Thyroid gland (tissue), 4 donors: ENCODE measurements around the gene SNRPA1. TPM values are rescaled to one million over a fixed set of nuclear protein-coding genes. Genes with fewer than 3 reads are reported as not detected.
A peak's percentile ranks its signal among the peaks of the same experiment; 100 is the strongest.

Experiments
- DNase-seq, 2 donors: peaks; one replicate each; pipeline ENCODE4 v3.0.0-alpha.2; 2019
- H3K27ac ChIP-seq, 3 donors: fragments of 200-600 bp; sonication (generic); 1 replicate in 2 of 3; 2 replicates in 1 of 3; pipeline ENCODE4 v1.5.1; 2016 to 2019; ENCODE audit warnings: mild to moderate bottlenecking in 1 of 3, moderate library complexity in 1 of 3
- H3K27me3 ChIP-seq: fragments of 200-600 bp; sonication (generic); one replicate; pipeline ENCODE4 v1.5.1; 2019
- H3K36me3 ChIP-seq, 2 donors: fragments of 200-600 bp; sonication (generic); one replicate each; pipeline ENCODE4 v1.5.1; 2016 to 2019
- H3K4me1 ChIP-seq, 2 donors: fragments of 200-600 bp; sonication (generic); one replicate each; pipeline ENCODE4 v1.5.1; 2017 to 2019
- H3K4me3 ChIP-seq, 3 donors: fragments of 200-600 bp; sonication (generic); replicated peaks in 1 of 3; 1 replicate in 2 of 3; 2 replicates in 1 of 3; pipeline ENCODE4 v1.5.1; 2016; ENCODE audit warnings: mild to moderate bottlenecking in 1 of 3
- H3K9me3 ChIP-seq: fragments of 200-600 bp; sonication (generic); one replicate; pipeline ENCODE4 v1.5.1; 2017
- CTCF ChIP-seq, 6 experiments: fragments of 200-600 bp in 3 of 6; fragments of 450-650 bp in 3 of 6; sonication (generic) in 3 of 6; IDR thresholded peaks; one replicate each; pipeline ENCODE4 v1.5.1; 2016 to 2019; ENCODE audit warnings: antibody characterized with exemption in 6 of 6, mild to moderate bottlenecking in 2 of 6, inconsistent platforms in 1 of 6, moderate library complexity in 1 of 6
- POLR2A ChIP-seq, 2 donors: fragments of 450-650 bp; IDR thresholded peaks; one replicate each; pipeline ENCODE4 v1.6.1; 2017; ENCODE audit warnings: antibody characterized with exemption in 2 of 2, mild to moderate bottlenecking in 2 of 2, moderate library complexity in 1 of 2
- WGBS, 2 donors: methylation state at CpG; one replicate each; pipeline ENCODE4 v1.1.5; 2017; 5-methylcytosine and 5-hydroxymethylcytosine counted together
- intact Hi-C: fragments of 100-400 bp; cut with DNase I; formaldehyde crosslinking; loops from one replicate; pipeline ENCODE4 v1.15.1; 2023
- total RNA-seq, 4 donors: library from RNA; depleted of rRNA; stranded (reverse); fragments of >200 nt; gene quantifications; one replicate each; pipeline ENCODE4 v1.2.3, GENCODE V29; 2016

The SNRPA1 gene
- total RNA-seq, 4 donors from 2014 or later = 34.8 to 111 (median 71.1) TPM

- H3K27ac ChIP-seq = no peak overlapping the region
- peaks cover 31 to 49% of the 10 kb centered on the region in 2 donors for H3K4me1 ChIP-seq
- no peaks in the 10 kb centered on the region for H3K36me3 ChIP-seq
- no peaks in the 10 kb centered on the region for H3K9me3 ChIP-seq
- no peak for TF ChIP-seq POLR2A (IDR thresholded peaks at IDR 0.05)
- TF ChIP-seq CTCF (IDR thresholded peaks at IDR 0.05) = no peak
- no peak overlapping the region for H3K4me3 ChIP-seq
- no peaks in the 10 kb centered on the region for H3K27me3 ChIP-seq
- WGBS, 2 donors = 84 to 86% methylated on average over 14 of the region's 14 CpGs
- intact Hi-C loops = no loop called here
- no peak for DNase-seq
Observed at GRCh38 chr15:101244889-101245668, 50.0 kb downstream of the SNRPA1 start.

GRCh38 chr15:101244036-101244781 is 50.8 kb downstream of the SNRPA1 start:
- Histone ChIP-seq H3K4me1 (peaks cover 31 to 42% of the 10 kb centered on the region in 2 donors), H3K4me3 (no peak overlapping the region), H3K27ac (no peak overlapping the region), H3K27me3 (no peaks in the 10 kb centered on the region), H3K36me3 (no peaks in the 10 kb centered on the region), H3K9me3 (no peaks in the 10 kb centered on the region)
- intact Hi-C loops = no loop called here
- 66 to 75% methylated on average over 7 of the region's 7 CpGs for WGBS, 2 donors
- DNase-seq = no peak
- TF ChIP-seq CTCF (IDR thresholded peaks at IDR 0.05) (no peak), POLR2A (IDR thresholded peaks at IDR 0.05) (no peak)

GRCh38 chr15:101243420-101243819 is 51.6 kb downstream of the SNRPA1 start:
- 44 to 56% methylated on average over 9 of the region's 9 CpGs for WGBS, 2 donors
- no peaks in the 10 kb centered on the region for H3K27me3 ChIP-seq
- no peaks in the 10 kb centered on the region for H3K9me3 ChIP-seq
- DNase-seq = peak; percentile 61 to 66
- no peaks in the 10 kb centered on the region for H3K36me3 ChIP-seq
- no peak for TF ChIP-seq POLR2A (IDR thresholded peaks at IDR 0.05)
- TF ChIP-seq CTCF (IDR thresholded peaks at IDR 0.05) = no peak
- intact Hi-C loops = no loop called here
- H3K4me1 ChIP-seq = peaks cover 31 to 39% of the 10 kb centered on the region in 2 donors
- no peak overlapping the region for H3K27ac ChIP-seq
- no peak overlapping the region for H3K4me3 ChIP-seq

- H3K27me3 ChIP-seq = no peaks in the 10 kb centered on the region
- WGBS, 2 donors = 32 to 41% methylated on average over 6 of the region's 6 CpGs
- H3K36me3 ChIP-seq = no peaks in the 10 kb centered on the region
- H3K4me1 ChIP-seq = peaks cover 28 to 35% of the 10 kb centered on the region in 2 donors
- no peak overlapping the region for H3K27ac ChIP-seq
- H3K4me3 ChIP-seq = no peak overlapping the region
- intact Hi-C loops = no loop called here
- H3K9me3 ChIP-seq = no peaks in the 10 kb centered on the region
- no peak for TF ChIP-seq CTCF (IDR thresholded peaks at IDR 0.05)
- no peak for TF ChIP-seq POLR2A (IDR thresholded peaks at IDR 0.05)
- peak; percentile 41 to 47 for DNase-seq
Observed at GRCh38 chr15:101242999-101243336, 52.1 kb downstream of the SNRPA1 start.
